DMS153 (cell line): Measurements from ENCODE around the gene SMIM28.

Source experiments
- DNase-seq: peaks from one replicate; lab custom pipeline; 2025; lab: John Stamatoyannopoulos, UW

The SMIM28 gene

DNA sequence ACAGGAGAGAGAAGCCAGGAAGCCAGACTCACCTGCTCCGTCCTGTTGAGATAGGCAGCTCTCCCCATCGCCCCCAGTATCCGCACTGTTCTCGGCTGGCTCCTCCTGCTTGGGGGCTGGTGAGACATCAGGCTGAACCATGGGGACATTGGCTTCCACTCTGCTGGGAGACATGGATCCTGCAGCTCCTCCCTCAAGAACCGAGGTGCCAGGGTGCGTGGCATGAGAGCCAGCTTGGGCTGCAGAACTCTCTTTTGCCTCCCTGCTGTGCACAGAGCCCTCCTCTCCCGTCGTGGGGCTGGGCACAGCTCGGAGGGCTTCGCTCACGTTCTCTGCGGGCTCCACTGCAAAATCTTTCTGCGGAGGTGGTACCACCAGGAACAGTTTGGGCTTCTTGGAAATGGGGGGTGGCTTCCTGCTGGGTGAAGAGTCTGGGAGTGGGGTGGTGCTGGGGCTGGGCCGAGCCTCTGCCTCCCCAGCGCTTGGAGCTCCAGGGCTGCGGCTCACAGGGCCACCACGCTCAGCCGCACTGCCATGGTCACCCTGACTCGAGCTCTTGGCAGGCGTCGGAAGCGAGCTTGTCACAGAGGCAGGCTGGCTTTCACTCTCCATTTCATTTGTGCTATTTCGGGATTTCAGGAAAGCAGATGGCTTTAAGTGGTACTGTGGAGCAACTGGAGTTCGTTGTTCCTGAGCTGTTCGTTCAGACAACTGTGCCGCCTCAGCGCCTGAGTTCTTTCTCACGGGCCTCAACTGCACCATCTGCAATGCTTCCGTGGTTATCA, 52.8 kb downstream of the SMIM28 start:
- no peak for DNase-seq

DNA sequence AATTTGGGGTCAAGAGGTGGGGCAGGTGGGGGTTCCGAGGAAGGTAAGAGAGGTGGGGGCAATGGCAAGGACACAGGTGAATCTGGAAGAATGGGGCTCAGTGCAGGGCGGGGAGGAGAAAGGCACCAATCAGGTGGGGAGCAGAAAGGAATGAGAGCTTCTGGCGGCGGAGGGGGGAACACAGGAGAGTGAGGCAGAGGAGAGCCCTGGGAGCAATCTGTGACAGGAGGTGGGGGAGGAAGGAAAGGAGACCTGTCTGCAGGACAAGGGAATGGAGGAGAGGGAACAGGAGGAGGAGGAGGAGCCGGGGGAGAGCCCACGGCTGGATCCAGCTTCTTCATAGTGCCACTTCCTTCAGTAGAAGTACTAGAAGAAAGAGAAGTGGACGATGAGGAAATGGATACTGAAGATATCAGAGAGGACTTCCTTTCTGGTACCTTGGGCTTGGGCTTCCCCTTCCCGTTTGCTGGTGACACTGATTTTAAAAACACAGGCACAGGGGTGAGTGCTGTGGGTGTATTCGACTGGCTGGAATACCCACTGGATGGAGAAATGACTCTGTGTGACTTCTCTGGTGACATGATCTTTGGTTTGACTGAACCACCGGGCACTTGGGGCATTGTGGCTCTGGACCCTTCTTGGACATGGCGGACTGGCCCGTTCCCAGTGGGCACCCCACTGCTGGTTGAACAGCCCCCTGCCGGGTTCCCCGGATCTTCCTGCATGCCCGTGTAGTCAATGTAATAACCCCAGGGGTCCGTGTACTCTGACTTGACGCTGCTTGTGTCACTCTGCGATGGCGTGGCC, 53.8 kb downstream of the SMIM28 start:
- DNase-seq = no peak

DNA sequence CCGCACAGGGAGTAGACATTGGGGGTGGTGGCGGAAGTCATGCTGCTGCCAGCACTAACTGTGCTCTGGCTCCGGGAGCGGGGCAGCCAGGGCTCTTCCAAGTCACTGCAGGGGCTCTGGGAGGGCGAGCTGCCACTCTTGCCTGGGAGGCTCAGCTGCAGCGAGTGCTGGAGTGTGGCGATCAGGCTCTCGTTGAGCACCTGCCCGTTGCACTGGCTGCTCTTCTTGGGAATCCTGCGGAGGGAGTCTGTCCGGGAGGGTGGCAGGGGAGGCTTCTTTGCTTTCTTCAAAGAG, 54.3 kb downstream of the SMIM28 start:
- DNase-seq = no peak
